Activated naive CD8-positive, alpha-beta T cell treated with anti-CD3 and anti-CD28 coated beads, Interleukin-2, amount 50 U/mL, for 16 hours (primary cell): ENCODE measurements around the gene SCFD2.
"Not testable (repeated sequence)": the region's sequence is repeated elsewhere in the genome, so short reads cannot be mapped to it uniquely, and the experiment has no call there.

Source experiments
- DNase-seq: peaks from one replicate; pipeline ENCODE4 v3.0.0-alpha.2; 2020; ENCODE audit warnings: low read depth, low spot score

Gene SCFD2

GRCh38 chr4:53013873-53014775, 351.7 kb downstream of the SCFD2 start:
- DNase-seq, result no peak

- DNase-seq, result no peak
These were observed 353.1 kb downstream of the SCFD2 start for GRCh38 chr4:53012738-53013137.

GRCh38 chr4:53011259-53011905, 354.5 kb downstream of the SCFD2 start:
- DNase-seq, result no peak

DNA sequence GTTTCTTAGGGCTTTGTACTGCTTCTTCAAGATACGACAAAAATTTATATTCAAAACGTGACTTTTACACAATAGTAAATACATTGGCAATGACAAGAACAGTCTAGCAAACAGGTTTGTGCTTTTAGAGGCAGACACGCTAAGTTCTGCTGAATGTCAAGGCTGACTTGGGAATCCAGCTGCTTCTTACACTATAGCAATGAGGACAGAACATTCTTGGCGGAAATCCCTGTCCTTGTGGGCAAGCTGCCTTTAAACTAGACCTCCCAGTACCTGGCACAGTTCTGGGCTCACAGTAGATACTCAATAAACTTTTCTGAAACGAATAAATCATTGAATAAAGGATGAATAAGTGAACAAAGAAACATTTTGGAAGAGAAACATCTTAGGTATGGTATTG, 355.5 kb downstream of the SCFD2 start:
- no peak for DNase-seq

DNA sequence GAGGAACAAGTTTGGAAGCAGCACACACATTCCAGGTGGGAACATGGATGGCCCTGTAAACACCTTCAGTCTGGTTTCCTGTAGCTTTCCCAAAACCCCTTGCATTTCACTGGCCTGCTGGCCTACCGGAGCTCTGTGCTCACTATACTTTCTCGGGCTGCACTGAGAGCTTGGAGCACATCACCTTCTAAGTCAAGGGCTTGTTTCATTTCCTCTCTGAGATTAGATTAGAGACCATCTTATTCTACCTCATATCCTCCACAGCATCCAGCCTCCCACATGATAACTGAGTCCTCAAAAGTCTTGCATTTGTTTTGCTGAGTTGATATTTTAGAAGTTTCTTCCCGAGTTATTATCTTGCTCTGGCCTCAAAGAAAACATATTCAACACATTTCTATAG, 356.0 kb downstream of the SCFD2 start:
- no peak for DNase-seq

- DNase-seq, result no peak
These were observed 358.8 kb downstream of the SCFD2 start for GRCh38 chr4:53007024-53007423.

DNA sequence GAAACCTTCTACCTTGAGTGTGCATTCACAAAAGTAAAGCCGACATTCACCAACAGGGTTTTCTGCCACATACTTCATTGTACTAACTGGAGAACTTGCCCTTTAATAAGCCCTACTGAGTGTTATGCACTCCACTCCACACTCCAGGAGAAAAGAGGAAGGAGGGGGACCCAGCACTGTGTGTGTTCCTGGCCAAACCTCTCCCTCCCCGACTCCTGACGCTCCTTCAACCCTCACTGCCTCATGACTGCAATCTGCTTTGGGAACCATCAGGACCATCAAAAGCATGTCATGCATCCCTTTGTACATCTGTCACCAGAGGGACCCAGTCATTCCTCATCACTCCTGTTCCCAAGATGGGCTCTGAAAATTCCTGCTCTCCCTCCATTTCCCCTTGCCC, 360.1 kb downstream of the SCFD2 start:
- DNase-seq, result no peak

DNA sequence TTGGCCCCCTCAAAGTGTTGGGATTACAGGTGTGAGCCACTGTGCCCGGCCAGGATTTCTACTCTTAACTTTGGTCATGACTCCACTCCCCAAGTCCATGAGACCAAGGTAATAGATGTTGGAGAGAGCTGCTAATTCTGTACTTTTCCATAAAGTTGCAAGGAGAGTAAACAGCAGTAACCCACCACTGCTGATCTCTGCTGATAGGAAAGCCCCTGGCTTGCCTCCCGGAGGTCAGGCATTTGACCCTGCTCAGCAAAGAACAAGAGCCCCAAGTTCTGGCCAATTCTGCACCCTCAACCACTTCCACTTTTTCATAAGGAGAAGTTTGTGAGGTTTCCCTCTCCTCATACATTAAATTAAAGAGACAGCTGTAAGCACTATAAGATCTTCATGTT, 360.7 kb downstream of the SCFD2 start:
- no peak for DNase-seq

DNA sequence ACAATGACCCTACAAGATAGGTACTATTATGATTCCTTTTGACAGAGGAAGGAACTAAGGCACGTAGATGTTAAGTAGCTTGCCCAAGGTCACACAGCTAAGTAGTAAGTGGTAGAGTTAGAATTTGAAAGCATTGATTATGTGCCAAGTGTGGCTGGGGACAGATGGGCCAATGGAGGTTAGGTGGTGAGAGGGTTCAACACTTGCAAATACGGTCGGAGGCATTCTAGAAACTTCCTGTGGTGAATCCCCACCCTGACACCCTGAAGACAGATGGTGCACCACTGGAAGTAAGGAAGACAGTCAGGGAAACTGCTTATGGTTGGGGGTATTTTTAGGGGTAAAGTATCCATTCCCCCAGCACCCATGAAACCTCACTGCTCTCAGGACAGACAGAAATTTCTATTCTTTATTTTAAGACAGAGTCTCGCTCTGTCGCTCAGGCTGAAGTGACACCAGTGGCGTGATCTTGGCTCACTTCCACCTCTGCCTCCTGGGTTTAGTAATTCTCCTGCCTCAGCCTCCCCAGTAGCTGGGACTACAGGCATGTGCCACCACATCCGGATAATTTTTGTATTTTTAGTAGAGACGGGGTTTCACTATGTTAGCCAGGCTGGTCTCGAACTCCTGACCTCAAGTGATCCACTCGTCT, 361.2 kb downstream of the SCFD2 start:
- DNase-seq, result no peak

- DNase-seq, result no peak
These were observed 361.9 kb downstream of the SCFD2 start for GRCh38 chr4:53003959-53004358.

- no peak for DNase-seq
These were observed 365.3 kb downstream of the SCFD2 start for GRCh38 chr4:53000560-53000959.

DNA sequence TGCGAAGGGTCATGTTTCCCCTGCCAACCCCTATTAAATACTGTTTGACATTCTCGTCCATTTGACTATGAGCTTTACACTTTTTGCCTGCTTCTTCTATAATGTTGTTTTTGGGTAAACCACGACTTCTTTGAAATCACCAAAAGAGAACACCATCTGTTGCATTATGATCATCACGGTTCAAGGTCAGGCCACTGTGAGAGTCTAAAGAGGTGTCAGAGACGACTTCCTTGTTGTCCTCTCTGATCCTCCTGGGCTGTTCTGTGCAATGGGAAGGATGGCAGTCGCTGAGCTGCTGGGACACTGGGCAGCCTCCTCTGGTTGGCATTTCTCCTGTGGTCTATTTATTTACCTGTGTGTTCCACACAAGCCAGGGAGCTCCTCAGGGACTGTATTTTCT, 366.2 kb downstream of the SCFD2 start:
- DNase-seq, result no peak

DNA sequence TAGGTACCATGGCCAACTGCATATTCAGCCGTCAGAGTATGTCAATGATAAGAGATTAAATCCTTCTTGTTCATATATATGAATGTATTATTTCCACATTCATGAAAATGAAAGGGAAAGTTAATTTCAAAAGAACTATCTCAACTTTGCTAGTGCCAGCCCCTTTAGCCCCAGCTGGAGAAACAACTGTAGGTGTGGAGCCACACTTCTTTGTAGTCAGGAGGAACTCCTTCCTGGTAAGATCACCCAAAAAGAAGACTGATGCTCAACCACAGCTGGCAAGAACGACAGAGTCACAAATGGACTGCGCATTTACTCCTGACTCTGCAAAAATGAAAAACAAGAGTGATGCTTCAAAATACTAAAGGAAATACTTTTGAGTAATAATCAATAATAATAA, 367.4 kb downstream of the SCFD2 start:
- DNase-seq, result no peak

- DNase-seq, result no peak
These were observed 368.8 kb downstream of the SCFD2 start for GRCh38 chr4:52997132-52997416.

- DNase-seq, result no peak
These were observed 369.4 kb downstream of the SCFD2 start for GRCh38 chr4:52996261-52997131.

DNA sequence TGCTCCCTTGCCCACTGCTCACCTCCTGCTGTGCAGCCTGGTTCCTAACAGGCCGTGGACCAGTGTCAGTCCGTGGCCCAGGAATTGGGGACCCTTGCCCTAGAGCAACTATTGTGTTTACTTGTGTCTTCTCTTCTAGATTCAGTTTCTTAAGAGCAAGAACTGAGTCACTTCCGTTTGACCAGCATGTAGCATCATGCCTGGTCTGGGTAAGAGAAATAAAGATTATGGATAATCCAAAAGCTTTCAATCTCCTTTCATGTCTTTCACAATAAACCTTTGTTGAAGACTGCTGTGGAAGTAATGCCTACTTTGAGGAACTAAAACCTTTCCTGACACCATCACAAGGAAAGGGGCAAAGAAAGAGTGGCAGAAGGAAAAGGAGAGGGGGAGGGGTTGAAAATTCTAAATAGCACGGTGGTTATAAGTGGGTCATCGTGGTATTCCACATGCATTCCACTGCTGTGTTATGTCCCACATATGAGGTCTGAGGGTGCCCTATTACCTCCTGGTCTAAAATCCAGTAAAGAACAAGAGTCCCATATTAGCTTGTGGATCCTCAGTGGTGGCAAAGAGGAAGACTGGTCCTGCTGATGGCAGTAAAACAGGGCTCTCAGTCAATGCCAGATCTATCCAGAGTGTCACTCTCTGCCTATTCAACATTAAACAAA, 370.4 kb downstream of the SCFD2 start:
- DNase-seq, result no peak

- no peak for DNase-seq
These were observed 371.3 kb downstream of the SCFD2 start for GRCh38 chr4:52994567-52994966.

DNA sequence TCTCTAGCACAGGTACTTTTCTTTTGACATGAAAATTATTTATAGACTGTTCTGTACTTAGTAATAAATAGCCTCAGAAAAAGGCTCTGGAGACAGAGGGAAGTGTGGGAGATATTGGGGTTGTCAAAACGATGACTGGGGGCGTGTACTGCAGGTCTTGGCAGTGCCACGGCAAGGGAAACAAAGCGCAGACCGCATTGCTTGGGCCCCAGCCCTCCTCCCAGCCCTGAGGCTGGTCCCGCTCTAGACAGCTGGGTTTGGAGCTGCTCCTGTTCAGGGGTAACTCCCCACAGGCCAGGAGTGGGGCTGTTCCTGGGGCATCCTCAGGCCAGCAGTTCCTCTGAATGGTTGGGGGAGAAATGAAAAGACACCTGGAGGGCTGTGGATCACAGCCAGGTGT, 372.1 kb downstream of the SCFD2 start:
- DNase-seq, result no peak

DNA sequence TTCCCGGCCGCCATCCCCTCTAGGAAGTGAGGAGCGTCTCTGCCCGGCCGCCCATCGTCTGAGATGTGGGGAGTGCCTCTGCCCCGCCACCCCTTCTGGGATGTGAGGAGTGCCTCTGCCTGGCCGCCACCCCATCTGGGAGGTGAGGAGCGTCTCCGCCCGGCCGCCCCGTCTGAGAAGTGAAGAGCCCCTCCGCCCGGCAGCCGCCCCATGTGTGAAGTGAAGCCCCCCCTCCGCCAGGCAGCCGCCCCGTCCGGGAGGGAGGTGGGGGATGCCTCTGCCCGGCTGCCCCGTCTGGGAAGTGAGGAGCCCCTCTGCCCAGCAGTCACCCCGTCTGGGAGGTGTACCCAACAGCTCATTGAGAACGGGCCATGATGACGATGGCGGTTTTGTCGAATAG, 373.3 kb downstream of the SCFD2 start:
- DNase-seq, result not testable (repeated sequence)

DNA sequence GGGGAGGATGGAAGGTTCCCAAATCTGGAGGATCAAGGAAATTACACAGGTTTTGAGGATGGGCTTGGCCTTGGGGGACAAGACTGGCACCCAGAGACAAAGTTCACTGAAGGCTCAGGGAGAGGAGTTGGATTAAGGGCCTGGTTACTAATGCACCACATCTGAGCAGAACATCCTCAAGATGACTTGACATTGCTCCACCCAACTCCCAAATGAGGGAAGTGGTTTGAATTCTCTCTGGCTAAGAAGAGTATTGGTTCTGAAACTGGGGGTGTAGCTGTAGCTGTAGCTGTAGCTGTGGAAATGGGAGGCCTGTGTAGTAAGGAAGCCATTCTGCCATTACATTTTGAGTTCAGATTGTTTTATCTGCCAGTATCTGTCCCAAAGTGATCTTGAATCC, 374.4 kb downstream of the SCFD2 start:
- DNase-seq, result no peak

DNA sequence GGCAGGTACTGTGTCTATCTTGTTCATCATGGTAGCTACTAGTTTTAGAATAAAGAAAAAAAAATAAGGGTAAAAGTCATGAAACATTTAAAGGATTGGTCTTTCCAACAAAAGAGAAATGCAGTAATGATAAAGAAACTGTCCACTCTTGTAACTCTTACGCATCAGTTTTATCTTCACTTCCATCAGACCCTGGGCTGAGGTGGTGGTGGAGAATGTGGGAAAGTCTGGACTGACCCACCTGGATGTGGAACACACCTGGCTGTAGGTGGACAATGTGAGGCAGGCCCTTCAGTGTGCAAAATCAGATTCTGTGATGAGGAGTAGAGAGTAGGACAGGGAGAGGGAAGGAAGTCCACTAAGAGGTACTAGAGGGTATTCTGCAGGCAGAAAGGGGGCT, 375.2 kb downstream of the SCFD2 start:
- no peak for DNase-seq
